WTC11 (cell line): ENCODE results near the gene ADAMTS12. TPM values are rescaled to one million over a fixed set of nuclear protein-coding genes. Genes with fewer than 3 reads are reported as not detected.

Experiments used
- ARID4B ChIP-seq: sonication (generic); formaldehyde crosslinking; IDR thresholded peaks from 2 replicates; pipeline ENCODE4 v1.8.0; 2023; ENCODE audit warnings: missing genetic modification reagents, mild to moderate bottlenecking, borderline replicate concordance
- ATF6 ChIP-seq: sonication (generic); formaldehyde crosslinking; IDR thresholded peaks from 2 replicates; pipeline ENCODE4 v1.8.1; 2023; ENCODE audit warnings: mild to moderate bottlenecking, missing genetic modification reagents
- PRDM15 ChIP-seq: sonication (generic); formaldehyde crosslinking; IDR thresholded peaks from 2 replicates; pipeline ENCODE4 v1.8.0; 2022; ENCODE audit warnings: missing genetic modification reagents
- PREB ChIP-seq: sonication (generic); formaldehyde crosslinking; IDR thresholded peaks from 2 replicates; pipeline ENCODE4 v1.8.1; 2022; ENCODE audit warnings: mild to moderate bottlenecking, missing genetic modification reagents, moderate library complexity, borderline replicate concordance
- PRRX2 ChIP-seq: fragments of 250-450 bp; sonication (Bioruptor Pico); IDR thresholded peaks from 2 replicates; pipeline ENCODE4 v1.8.0; 2021; ENCODE audit warnings: mild to moderate bottlenecking
- RELA ChIP-seq: sonication (generic); formaldehyde crosslinking; IDR thresholded peaks from 2 replicates; pipeline ENCODE4 v1.8.1; 2022; ENCODE audit warnings: missing genetic modification reagents, mild to moderate bottlenecking, borderline replicate concordance
- SMAD4 ChIP-seq: sonication (generic); formaldehyde crosslinking; IDR thresholded peaks from 2 replicates; pipeline ENCODE4 v1.8.0; 2022; ENCODE audit warnings: mild to moderate bottlenecking, missing genetic modification reagents
- SP1 ChIP-seq: sonication (generic); formaldehyde crosslinking; conservative IDR thresholded peaks from 2 replicates; pipeline ENCODE4 v1.8.1; 2022; ENCODE audit warnings: missing genetic modification reagents
- STAT6 ChIP-seq: sonication (generic); formaldehyde crosslinking; conservative IDR thresholded peaks from 2 replicates; pipeline ENCODE4 v1.8.1; 2023; ENCODE audit warnings: mild to moderate bottlenecking, low read depth, missing genetic modification reagents, moderate library complexity
- TEAD1 ChIP-seq: sonication (generic); formaldehyde crosslinking; IDR thresholded peaks from 2 replicates; pipeline ENCODE4 v1.8.0; 2022; ENCODE audit warnings: mild to moderate bottlenecking, missing genetic modification reagents
- ZBTB21 ChIP-seq: sonication (generic); formaldehyde crosslinking; IDR thresholded peaks from 2 replicates; pipeline ENCODE4 v1.8.1; 2023; ENCODE audit warnings: mild to moderate bottlenecking, missing genetic modification reagents, borderline replicate concordance
- ZNF121 ChIP-seq: sonication (generic); formaldehyde crosslinking; IDR thresholded peaks from 2 replicates; pipeline ENCODE4 v1.8.0; 2023; ENCODE audit warnings: missing genetic modification reagents
- ZNF232 ChIP-seq: sonication (generic); formaldehyde crosslinking; IDR thresholded peaks from 2 replicates; pipeline ENCODE4 v1.8.0; 2022; ENCODE audit warnings: mild to moderate bottlenecking, missing genetic modification reagents
- total RNA-seq: library from RNA; stranded (reverse); gene quantifications from 3 replicates; pipeline ENCODE4 v1.2.3, GENCODE V29; 2021
- TF ChIP-seq, protein P1 (sequence below): sonication (generic); formaldehyde crosslinking; IDR thresholded peaks from 2 replicates; pipeline ENCODE4 v1.8.0; 2022; ENCODE audit warnings: mild to moderate bottlenecking, missing genetic modification reagents

Gene ADAMTS12
- total RNA-seq, 1 experiment from 2014 or later = 13.5 TPM

DNA sequence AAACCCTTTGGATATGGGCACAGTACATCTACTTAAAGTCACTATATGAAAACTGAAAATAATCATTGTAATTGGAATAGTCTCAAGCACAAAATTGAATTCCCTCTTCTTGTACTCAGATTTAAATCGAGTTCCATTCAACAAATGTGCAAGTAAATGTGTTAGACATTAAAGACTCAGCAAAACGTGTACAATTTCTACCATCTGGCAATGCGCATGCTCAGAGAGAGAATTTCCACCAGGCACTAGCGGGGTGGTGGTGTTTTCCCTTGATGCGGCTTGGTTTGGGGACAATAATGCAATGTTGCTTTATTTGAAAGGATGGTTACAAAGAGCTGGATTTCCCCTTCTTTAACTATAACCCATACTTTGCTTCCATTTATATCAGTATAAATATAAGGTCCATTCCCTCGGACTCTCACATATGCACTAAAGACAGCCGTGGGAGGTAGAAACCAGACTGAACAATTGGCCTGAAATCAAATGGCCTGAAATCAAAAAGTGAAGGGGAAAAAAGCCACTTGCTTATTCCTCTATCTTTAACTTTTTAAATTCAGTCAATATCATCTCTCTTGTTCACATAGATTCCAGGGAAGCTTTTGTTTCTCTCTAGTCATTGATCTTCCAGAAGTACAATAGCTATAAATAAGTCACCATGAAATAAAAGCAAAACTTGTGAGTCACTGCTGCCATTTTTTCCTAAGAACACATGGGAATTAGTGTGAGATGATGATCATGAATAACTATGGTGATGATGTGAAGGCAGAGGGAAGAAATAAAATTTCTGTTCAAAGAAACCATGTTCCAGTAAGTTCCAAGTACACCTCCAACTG lies 59.2 kb downstream of the ADAMTS12 start (continued):
- no peak for TF ChIP-seq ARID4B
- TF ChIP-seq, protein P1, sequence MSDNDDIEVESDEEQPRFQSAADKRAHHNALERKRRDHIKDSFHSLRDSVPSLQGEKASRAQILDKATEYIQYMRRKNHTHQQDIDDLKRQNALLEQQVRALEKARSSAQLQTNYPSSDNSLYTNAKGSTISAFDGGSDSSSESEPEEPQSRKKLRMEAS (CRISPR knock-in tag) = no peak
- no peak for TF ChIP-seq ATF6 (CRISPR knock-in tag)
- TF ChIP-seq ZNF232 (CRISPR knock-in tag) = no peak
- TF ChIP-seq PRRX2 (CRISPR knock-in tag) = no peak
- no peak for TF ChIP-seq STAT6 (CRISPR knock-in tag)
- no peak for TF ChIP-seq PREB
- TF ChIP-seq PRDM15 = no peak
- TF ChIP-seq TEAD1 (CRISPR knock-in tag) = no peak
- TF ChIP-seq RELA (CRISPR knock-in tag) = no peak
- TF ChIP-seq SMAD4 (CRISPR knock-in tag) = no peak
- TF ChIP-seq ZNF121 = no peak
- TF ChIP-seq SP1 = no peak
- TF ChIP-seq ZBTB21 (CRISPR knock-in tag) = no peak
